Fibroblast of mammary gland (primary cell): ENCODE data around the gene RHD.
"Not testable (repeated sequence)": the region's sequence is repeated elsewhere in the genome, so short reads cannot be mapped to it uniquely, and the experiment has no call there.

Experiments used
- DNase-seq: peaks from one replicate; pipeline ENCODE4 v3.0.0-alpha.2; 2010; ENCODE audit warnings: low read depth
- H3K4me3 ChIP-seq: 2 replicates; pipeline ENCODE4 v1.5.1; 2011; ENCODE audit warnings: low read depth, mild to moderate bottlenecking, low read length, moderate library complexity; ENCODE audit not compliant: control insufficient read depth
- TF ChIP-seq, protein P1 (sequence below): conservative IDR thresholded peaks from 2 replicates; pipeline ENCODE4 v1.5.1; 2011; ENCODE audit warnings: low read depth, low read length, inconsistent platforms; ENCODE audit not compliant: control insufficient read depth, insufficient read depth

RHD gene

DNA sequence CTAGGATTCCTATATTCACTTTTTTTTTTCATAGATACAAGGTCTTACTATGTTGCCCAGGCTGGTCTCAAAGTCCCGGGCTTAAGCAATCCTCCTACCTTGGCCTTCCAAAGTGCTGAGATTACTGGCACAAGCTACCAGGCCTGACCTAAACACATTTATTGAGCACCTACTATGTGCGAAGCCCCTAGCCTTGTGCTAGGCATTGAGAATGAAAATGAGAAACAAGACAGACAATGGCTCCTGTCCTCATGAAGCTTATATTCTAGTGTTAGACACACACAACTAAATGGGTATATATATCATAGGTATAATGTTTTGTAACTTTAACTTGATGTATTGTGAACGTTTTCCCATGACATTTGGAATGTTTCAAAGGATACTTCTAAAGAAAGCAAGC lies 77.3 kb downstream of the RHD start:
- DNase-seq = no peak

DNA sequence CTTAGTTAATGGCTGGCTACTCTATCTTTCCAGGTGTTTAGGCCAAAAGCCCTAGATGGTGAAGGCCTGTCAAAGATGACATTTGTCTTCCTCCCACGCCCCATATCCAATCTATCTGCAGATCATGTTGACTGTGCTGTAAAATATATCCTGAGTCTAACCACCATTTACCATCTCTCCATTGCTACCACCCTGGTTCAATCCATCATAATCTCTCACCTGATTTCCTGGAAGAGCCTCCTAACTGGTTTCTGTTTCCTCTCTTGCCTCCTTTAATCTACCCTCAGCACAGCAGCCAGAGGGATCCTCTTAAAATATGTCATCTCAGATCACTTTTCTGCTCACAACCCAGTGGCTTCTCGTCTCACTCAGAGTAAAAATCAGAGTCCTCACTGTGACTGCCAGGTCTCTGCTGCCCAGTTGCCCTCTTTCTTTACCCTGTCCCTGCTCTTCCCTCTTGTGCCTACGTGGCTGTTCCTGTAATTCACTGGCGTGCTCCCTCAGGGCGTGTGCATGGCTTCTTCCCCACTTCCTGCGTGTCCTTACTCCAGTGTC lies 83.6 kb downstream of the RHD start:
- H3K4me3 ChIP-seq = no peak overlapping the region
- DNase-seq = no peak
- TF ChIP-seq, protein P1, sequence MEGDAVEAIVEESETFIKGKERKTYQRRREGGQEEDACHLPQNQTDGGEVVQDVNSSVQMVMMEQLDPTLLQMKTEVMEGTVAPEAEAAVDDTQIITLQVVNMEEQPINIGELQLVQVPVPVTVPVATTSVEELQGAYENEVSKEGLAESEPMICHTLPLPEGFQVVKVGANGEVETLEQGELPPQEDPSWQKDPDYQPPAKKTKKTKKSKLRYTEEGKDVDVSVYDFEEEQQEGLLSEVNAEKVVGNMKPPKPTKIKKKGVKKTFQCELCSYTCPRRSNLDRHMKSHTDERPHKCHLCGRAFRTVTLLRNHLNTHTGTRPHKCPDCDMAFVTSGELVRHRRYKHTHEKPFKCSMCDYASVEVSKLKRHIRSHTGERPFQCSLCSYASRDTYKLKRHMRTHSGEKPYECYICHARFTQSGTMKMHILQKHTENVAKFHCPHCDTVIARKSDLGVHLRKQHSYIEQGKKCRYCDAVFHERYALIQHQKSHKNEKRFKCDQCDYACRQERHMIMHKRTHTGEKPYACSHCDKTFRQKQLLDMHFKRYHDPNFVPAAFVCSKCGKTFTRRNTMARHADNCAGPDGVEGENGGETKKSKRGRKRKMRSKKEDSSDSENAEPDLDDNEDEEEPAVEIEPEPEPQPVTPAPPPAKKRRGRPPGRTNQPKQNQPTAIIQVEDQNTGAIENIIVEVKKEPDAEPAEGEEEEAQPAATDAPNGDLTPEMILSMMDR = no peak

More for the DNA sequence above, 77.3 kb downstream of the RHD start:
- TF ChIP-seq, protein P1 = no peak
- no peak overlapping the region for H3K4me3 ChIP-seq

DNA sequence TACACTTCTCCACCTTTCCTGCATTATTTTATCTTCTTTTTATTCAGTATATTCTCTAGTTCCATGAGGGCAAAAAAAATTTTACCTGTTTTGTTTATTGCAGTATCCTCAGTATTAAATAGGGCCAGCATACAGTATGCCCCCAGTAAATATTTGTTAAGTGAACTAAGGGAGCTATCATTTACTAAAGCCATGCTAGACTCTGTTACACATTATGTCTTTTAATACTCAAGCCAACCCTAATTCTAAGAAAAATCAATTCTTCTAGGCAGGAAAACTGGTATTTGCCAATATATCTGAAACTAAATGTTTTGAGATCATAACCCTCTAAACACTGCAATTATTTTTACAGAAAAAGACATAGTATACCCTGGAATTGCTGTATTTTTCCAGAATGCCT lies 84.1 kb downstream of the RHD start:
- DNase-seq = no peak
- H3K4me3 ChIP-seq = no peak overlapping the region
- TF ChIP-seq, protein P1 = no peak

DNA sequence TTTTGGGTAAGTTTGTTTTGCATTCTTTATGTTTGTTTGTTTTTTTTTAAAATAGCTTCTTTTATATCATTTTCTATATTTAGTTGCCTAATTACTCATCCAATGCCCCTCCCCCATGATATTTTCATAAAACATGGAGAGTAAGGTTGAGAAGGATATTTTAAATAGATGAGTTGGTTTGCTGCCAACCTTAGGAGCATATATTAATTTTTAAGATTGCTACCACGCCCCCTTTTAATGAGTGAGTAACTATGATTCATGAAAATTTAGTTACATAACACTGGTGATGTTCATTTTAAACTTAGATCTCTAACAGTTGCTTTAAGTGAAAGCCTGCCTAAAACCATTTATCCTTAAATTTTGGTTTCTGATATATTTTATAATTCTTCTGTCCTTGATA lies 84.5 kb downstream of the RHD start:
- no peak overlapping the region for H3K4me3 ChIP-seq
- peak; percentile 61 for DNase-seq
- TF ChIP-seq, protein P1 = no peak

DNA sequence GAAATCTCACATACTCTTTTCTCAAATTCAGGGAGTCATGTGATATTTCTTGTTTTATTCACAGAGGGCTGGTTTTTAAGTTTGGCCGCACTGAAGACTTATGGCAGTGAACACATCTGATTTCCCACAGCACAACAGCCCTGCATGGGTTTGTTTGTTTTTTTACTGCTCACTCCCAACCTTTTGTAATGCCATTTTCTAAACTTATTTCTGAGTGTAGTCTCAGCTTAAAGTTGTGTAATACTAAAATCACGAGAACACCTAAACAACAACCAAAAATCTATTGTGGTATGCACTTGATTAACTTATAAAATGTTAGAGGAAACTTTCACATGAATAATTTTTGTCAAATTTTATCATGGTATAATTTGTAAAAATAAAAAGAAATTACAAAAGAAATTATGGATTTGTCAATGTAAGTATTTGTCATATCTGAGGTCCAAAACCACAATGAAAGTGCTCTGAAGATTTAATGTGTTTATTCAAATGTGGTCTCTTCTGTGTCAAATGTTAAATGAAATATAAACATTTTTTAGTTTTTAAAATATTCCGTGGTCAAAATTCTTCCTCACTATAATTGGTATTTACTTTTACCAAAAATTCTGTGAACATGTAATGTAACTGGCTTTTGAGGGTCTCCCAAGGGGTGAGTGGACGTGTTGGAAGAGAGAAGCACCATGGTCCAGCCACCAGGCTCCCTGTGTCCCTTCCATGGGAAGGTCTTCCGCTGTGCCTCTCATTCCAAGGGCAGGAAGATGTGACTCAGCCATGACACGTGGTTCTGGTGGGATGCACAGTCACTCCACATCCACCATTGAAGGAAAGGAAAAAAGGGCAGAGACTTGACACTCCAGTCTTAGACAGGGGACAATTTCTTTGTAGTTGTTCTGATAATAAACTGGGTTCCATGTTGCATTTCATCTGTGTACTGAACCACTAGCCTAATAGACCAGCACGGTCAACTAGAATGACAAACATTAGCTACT lies 88.6 kb downstream of the RHD start:
- DNase-seq = peak; percentile 82
- H3K4me3 ChIP-seq = no peak overlapping the region
- TF ChIP-seq, protein P1 = no peak

DNA sequence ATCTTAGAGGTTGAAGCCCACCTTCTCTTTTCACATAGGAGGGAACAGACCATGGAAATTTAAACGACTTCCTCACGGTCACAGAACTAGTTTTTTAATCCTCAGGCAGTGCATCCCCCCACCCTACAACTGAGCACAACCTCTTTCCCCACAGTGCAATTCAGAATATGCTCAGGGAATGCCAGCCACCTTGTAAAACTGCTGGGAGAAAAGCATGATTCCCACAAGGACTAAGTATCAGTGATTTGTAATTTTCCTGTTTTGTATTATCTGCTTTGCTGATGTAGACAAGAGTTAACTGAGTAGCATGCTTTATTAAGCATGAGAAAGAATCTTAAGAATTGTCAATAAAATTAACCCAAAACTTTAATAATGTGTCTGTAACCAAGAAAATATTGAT lies 89.6 kb downstream of the RHD start:
- TF ChIP-seq, protein P1 = no peak
- no peak overlapping the region for H3K4me3 ChIP-seq
- DNase-seq = no peak

DNA sequence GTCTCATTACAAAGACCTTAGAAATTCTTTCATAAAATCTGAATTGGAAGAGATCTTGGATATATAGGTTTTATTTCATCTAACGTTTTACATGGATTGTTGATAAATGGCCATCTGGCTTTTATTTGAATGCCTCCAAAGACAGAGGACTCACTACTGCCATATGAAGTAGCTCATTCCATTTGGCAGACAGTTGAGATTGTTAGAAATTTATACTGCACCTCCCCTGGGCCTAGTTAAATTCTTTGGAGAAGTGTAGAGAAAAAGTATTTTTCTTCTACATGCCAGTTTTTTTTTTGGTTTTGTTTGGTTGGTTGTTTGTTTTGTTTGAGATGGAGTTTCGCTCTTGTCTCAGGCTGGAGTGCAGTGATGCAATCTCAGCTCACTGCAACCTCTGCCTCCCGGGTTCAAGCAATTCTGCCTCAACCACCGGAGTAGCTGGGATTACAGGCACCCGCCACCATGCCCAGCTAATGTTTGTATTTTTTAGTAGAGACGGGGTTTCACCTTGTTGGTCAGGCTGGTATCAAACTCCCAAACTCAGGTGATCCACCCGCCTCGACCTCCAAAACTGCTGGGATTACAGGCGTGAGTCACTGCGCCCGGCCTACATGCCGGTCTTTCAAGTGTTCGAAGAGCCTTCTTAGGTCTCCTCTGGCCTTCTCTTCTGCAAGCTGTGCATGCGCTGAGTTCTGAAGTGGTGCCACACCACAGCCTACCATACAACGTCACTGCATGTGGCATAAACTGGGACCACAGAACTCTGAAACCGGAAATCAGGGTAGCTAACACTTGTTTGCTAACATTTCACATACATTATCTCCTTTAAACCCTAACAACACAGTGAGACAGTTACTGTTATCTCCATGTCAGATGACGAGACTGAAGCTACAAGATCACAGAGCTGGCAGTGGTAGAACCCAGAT lies 90.6 kb downstream of the RHD start:
- not testable (repeated sequence) for H3K4me3 ChIP-seq, DNase-seq
